ENCODE measurements around the gene SRD5A1. TPM values are rescaled to one million over a fixed set of nuclear protein-coding genes. Genes with fewer than 3 reads are reported as not detected.
"Not testable (repeated sequence)": the region's sequence is repeated elsewhere in the genome, so short reads cannot be mapped to it uniquely, and the experiment has no call there.

The SRD5A1 gene
- total and polyA plus RNA-seq, 8 donors, result 10.0 to 14.5 (median 12.5) TPM

GRCh38 chr5:6637590-6637989 is 4.3 kb downstream of the SRD5A1 start:
- Histone ChIP-seq H3K4me3 (no peak overlapping the region), H3K27ac (no peak overlapping the region), H3K9me3 (no peaks in the 10 kb centered on the region), H3K4me1 (peaks cover 0 to 22% of the 10 kb centered on the region in 2 donors), H3K36me3 (no peaks in the 10 kb centered on the region), H3K27me3 (no peaks in the 10 kb centered on the region)
- TF ChIP-seq CTCF (IDR thresholded peaks at IDR 0.05), result no peak
- no peak for DNase-seq
- intact Hi-C loops (cut with DNase I), result loop anchor here in 1 of 2 donors (10.0 kb wide), 1 partner anchor 107 kb away; no protein-coding TSS in a partner anchor
- ATAC-seq, result no peak

- H3K27ac ChIP-seq, result no peak overlapping the region
- no peak for TF ChIP-seq CTCF (IDR thresholded peaks at IDR 0.05)
- H3K27me3 ChIP-seq, result no peaks in the 10 kb centered on the region
- no peaks in the 10 kb centered on the region for H3K36me3 ChIP-seq
- peaks cover 0 to 22% of the 10 kb centered on the region in 2 donors for H3K4me1 ChIP-seq
- DNase-seq, result no peak
- intact Hi-C loops (cut with DNase I), result loop anchor here in 1 of 2 donors (10.0 kb wide), 1 partner anchor 107 kb away; no protein-coding TSS in a partner anchor
- no peak for ATAC-seq
- H3K4me3 ChIP-seq, result no peak overlapping the region
- no peaks in the 10 kb centered on the region for H3K9me3 ChIP-seq
Observed at GRCh38 chr5:6638236-6638635, 5.0 kb downstream of the SRD5A1 start.

- no peak overlapping the region for H3K27ac ChIP-seq
- H3K9me3 ChIP-seq, result no peaks in the 10 kb centered on the region
- no peak for TF ChIP-seq CTCF (IDR thresholded peaks at IDR 0.05)
- DNase-seq (no peak), ATAC-seq (no peak)
- H3K36me3 ChIP-seq, result no peaks in the 10 kb centered on the region
- no peaks in the 10 kb centered on the region for H3K27me3 ChIP-seq
- no peak overlapping the region for H3K4me3 ChIP-seq
- H3K4me1 ChIP-seq, result peaks cover 0 to 7% of the 10 kb centered on the region in 2 donors
- intact Hi-C loops (cut with DNase I), result no loop called here
Observed at GRCh38 chr5:6642655-6643054, 9.4 kb downstream of the SRD5A1 start.

- intact Hi-C loops (cut with DNase I), result no loop called here
- ATAC-seq (no peak), DNase-seq (no peak)
- TF ChIP-seq CTCF (IDR thresholded peaks at IDR 0.05), result no peak
- Histone ChIP-seq H3K27me3 (no peaks in the 10 kb centered on the region), H3K36me3 (no peaks in the 10 kb centered on the region), H3K4me3 (no peak overlapping the region), H3K4me1 (no peaks in the 10 kb centered on the region), H3K9me3 (no peaks in the 10 kb centered on the region), H3K27ac (no peak overlapping the region)
Observed at GRCh38 chr5:6644794-6645241, 11.6 kb downstream of the SRD5A1 start.

GRCh38 chr5:6645571-6646362 is 12.5 kb downstream of the SRD5A1 start:
- DNase-seq; H3K27ac ChIP-seq; H3K36me3 ChIP-seq; intact Hi-C loops (cut with DNase I); H3K9me3 ChIP-seq; H3K4me1 ChIP-seq; H3K4me3 ChIP-seq; H3K27me3 ChIP-seq: not testable (repeated sequence)
- peak; percentile 40 for ATAC-seq
